GM23248 (cell line): ENCODE data around the gene HNRNPH1. TPM values are rescaled to one million over a fixed set of nuclear protein-coding genes. Genes with fewer than 3 reads are reported as not detected.
A peak's percentile ranks its signal among the peaks of the same experiment; 100 is the strongest.
"Not testable (repeated sequence)": the region's sequence is repeated elsewhere in the genome, so short reads cannot be mapped to it uniquely, and the experiment has no call there.

Experiments used
- DNase-seq: peaks from one replicate; pipeline ENCODE4 v3.0.0-alpha.2; 2015
- H2AFZ ChIP-seq: fragments of 200-600 bp; sonication (generic); 2 replicates; pipeline ENCODE4 v1.6.1; 2016; ENCODE audit warnings: antibody characterized with exemption
- H3F3A ChIP-seq: fragments of 200-600 bp; sonication (generic); 2 replicates; pipeline ENCODE4 v1.6.1; 2016; ENCODE audit warnings: mild to moderate bottlenecking, antibody characterized with exemption, mixed run types; ENCODE audit not compliant: insufficient read depth
- H3K27ac ChIP-seq: fragments of 200-600 bp; sonication (generic); 2 replicates; pipeline ENCODE4 v1.5.1; 2016; ENCODE audit warnings: mild to moderate bottlenecking
- H3K27me3 ChIP-seq: fragments of 200-600 bp; sonication (generic); replicated peaks from 2 replicates; pipeline ENCODE4 v1.6.1; 2016; ENCODE audit warnings: mild to moderate bottlenecking; ENCODE audit not compliant: insufficient read depth
- H3K36me3 ChIP-seq: fragments of 200-600 bp; sonication (generic); 2 replicates; pipeline ENCODE4 v1.6.1; 2016; ENCODE audit warnings: low read depth, mild to moderate bottlenecking
- H3K4me1 ChIP-seq: fragments of 200-600 bp; sonication (generic); 2 replicates; pipeline ENCODE4 v1.6.1; 2016; ENCODE audit warnings: mild to moderate bottlenecking; ENCODE audit not compliant: insufficient read depth
- H3K4me2 ChIP-seq: fragments of 200-600 bp; sonication (generic); one replicate; pipeline ENCODE4 v1.6.1; 2016; ENCODE audit warnings: mild to moderate bottlenecking; ENCODE audit not compliant: unreplicated experiment
- H3K4me3 ChIP-seq: fragments of 200-600 bp; sonication (generic); 2 replicates; pipeline ENCODE4 v1.5.1; 2016; ENCODE audit warnings: mild to moderate bottlenecking
- H3K79me2 ChIP-seq: fragments of 200-600 bp; sonication (generic); 2 replicates; pipeline ENCODE4 v1.6.1; 2016; ENCODE audit warnings: mild to moderate bottlenecking; ENCODE audit not compliant: insufficient read depth
- H3K9ac ChIP-seq: fragments of 200-600 bp; sonication (generic); 2 replicates; pipeline ENCODE4 v1.6.1; 2016; ENCODE audit warnings: mild to moderate bottlenecking
- H3K9me2 ChIP-seq: fragments of 200-600 bp; sonication (generic); 2 replicates; pipeline ENCODE4 v1.6.1; 2016; ENCODE audit warnings: mixed run types, mild to moderate bottlenecking, moderate library complexity; ENCODE audit not compliant: insufficient read depth
- H3K9me3 ChIP-seq: fragments of 200-600 bp; sonication (generic); one replicate; pipeline ENCODE4 v1.6.1; 2017; ENCODE audit warnings: low read depth
- H4K20me1 ChIP-seq: fragments of 200-600 bp; sonication (generic); 2 replicates; pipeline ENCODE4 v1.6.0; 2016; ENCODE audit not compliant: insufficient read depth
- EZH2 ChIP-seq: fragments of 200-600 bp; sonication (generic); IDR thresholded peaks from 2 replicates; pipeline ENCODE4 v1.6.1; 2018; ENCODE audit warnings: antibody characterized with exemption, mild to moderate bottlenecking; ENCODE audit not compliant: insufficient read depth, poor library complexity, severe bottlenecking
- EZH2phosphoT487 ChIP-seq: fragments of 200-600 bp; sonication (generic); IDR thresholded peaks from 2 replicates; pipeline ENCODE4 v1.6.1; 2018; ENCODE audit warnings: antibody characterized with exemption, moderate library complexity, mild to moderate bottlenecking, low read depth; ENCODE audit not compliant: insufficient read depth
- WGBS, 2 experiments: methylation state at CpG; one replicate each; pipeline ENCODE4 v1.1.6; 2015 to 2017; ENCODE audit warnings: low lambda C conversion rate in 2 of 2, low coverage in 1 of 2; ENCODE audit errors: missing lambda C conversion rate in 2 of 2; 5-methylcytosine and 5-hydroxymethylcytosine counted together
- in situ Hi-C: fragments of 300-500 bp; cut with MboI; formaldehyde crosslinking; loops from 2 replicates; pipeline ENCODE4 v1.15.0; 2020
- polyA plus RNA-seq: library from polyadenylated mRNA; unstranded; fragments of >200 nt; fragmentation: Nextera tagmentation; extraction: Ambion mirVana; gene quantifications from 2 replicates; pipeline ENCODE4 v1.2.1, GENCODE V29; 2016
- total RNA-seq: library from RNA; depleted of rRNA; stranded (reverse); fragments of >200 nt; shearing (Covaris generic); gene quantifications from 2 replicates; pipeline ENCODE4 v1.2.3, GENCODE V29; 2014

HNRNPH1 gene
- total and polyA plus RNA-seq, 2 experiments from 2014 or later: 163 to 220 TPM

DNA sequence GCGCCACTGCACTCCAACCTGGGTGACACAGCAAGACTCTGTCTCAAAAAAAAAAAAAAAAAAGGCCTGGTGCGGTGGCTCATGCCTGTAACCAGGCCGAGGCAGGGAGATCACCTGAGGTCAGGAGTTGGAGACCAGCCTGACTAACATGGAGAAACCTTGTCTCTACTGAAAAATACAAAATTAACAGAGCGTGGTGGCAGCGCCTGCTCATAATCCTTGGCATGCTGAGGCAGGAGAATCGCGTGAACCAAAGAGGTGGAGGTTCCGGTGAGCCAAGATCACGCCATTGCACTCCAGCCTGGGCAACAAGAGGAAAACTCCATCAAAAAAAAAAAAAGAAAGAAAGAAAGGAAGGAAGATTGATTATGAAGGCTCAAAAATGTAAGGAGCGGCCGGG lies 15.8 kb upstream of the HNRNPH1 start:
- H3K4me2 ChIP-seq, H3K27me3 ChIP-seq, in situ Hi-C loops, H3K9me3 ChIP-seq, H3K36me3 ChIP-seq, H4K20me1 ChIP-seq, H3K9me2 ChIP-seq, H3K4me1 ChIP-seq, H3K27ac ChIP-seq, H3K79me2 ChIP-seq, DNase-seq, H3K4me3 ChIP-seq, H3F3A ChIP-seq, H3K9ac ChIP-seq, H2AFZ ChIP-seq: not testable (repeated sequence)
- WGBS, 2 experiments: 81 to 90% methylated on average over 10 to 11 of the region's 11 CpGs

- H3K79me2 ChIP-seq, H3K9me3 ChIP-seq, H3K4me3 ChIP-seq, in situ Hi-C loops, H3K27me3 ChIP-seq, H4K20me1 ChIP-seq, H3K4me2 ChIP-seq, H3K36me3 ChIP-seq, H3K27ac ChIP-seq, H3K4me1 ChIP-seq, H3F3A ChIP-seq, DNase-seq, H3K9me2 ChIP-seq, H3K9ac ChIP-seq: not testable (repeated sequence)
- WGBS, 2 experiments: 4 to 8% methylated on average over 8 to 9 of the region's 49 CpGs
- H2AFZ ChIP-seq: 0 out of 2 replicates have a peak overlapping the region, but pooled peaks have one; percentile 65
Measured at GRCh38 chr5:179634370-179635172, 11.1 kb upstream of the HNRNPH1 start.

DNA sequence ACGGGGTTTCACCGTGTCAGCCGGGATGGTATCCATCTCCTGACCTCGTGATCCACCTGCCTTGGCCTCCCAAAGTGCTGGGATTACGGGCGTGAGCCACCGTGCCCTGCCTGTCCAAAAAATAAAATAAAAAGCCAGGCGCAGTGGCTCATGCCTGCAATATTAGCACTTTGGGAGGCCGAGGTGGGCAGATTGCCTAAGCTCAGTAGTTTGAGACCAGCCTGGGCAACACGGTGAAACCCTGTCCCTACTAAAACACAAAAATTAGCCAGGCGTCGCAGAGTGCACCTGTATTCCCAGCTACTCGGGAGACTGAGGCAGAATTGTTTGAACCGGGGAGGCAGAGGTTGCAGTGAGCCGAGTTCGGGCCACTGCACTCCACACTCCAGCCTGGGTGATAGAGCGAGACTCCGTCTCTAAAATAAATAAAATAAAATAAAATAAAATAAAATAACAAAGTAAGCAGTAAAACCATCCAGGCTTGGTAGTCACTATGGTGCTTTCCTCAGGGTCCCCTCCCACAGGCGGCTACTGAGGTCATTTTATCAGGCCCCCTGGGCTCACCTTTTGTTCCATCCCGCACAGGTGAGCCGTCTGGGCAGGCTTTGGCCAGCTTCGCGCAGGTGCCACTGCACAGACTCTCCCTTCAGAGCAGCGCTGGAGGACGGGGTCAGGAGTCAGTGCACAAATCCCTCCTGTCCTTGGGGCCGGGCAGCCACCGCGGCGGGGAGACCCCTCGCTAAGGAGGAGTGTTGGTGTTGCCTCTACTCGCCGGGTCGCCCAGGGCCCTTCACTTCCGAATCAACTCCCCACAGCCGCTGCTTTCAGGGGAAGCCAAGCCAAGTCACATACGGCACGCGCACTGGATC lies 10.3 kb upstream of the HNRNPH1 start:
- H3K79me2 ChIP-seq, H3K4me1 ChIP-seq, H3F3A ChIP-seq, H3K27ac ChIP-seq, H3K9me3 ChIP-seq, H3K36me3 ChIP-seq, DNase-seq, H2AFZ ChIP-seq, H3K27me3 ChIP-seq, H3K9me2 ChIP-seq, in situ Hi-C loops, H4K20me1 ChIP-seq: not testable (repeated sequence)
- WGBS, 2 experiments: 70% methylated on average over 18 to 21 of the region's 38 CpGs
- peak overlapping the region; percentile 61 for H3K4me3 ChIP-seq
- peak overlapping the region; percentile 61 for H3K4me2 ChIP-seq
- peak overlapping the region; percentile 51; the same call in 1 of the 2 replicates for H3K9ac ChIP-seq

DNA sequence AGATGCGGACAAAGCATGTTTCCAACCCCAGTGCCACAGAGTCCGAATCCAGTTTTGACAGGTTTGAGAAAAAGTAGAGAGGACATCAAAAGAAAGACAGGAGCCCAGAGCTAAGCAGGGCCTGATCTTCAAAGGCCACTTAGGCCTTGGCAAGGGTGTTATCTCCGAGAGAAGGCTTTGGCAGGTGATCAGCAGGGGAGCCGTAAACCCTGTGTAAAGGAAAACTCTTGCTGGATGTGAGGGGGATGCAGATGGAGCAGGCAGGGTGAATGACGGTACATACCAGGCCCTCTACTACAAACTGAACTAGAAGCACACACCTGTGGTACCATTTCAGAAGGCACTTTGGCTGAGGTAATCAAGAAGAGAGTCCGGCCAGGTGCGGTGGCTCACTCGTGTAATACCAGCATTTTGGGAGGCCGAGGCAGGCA lies 1.4 kb upstream of the HNRNPH1 start:
- H3K4me1 ChIP-seq: peaks cover 27% of the 10 kb centered on the region
- peak overlapping the region; percentile 94 for H3K27ac ChIP-seq
- peaks cover 27% of the 10 kb centered on the region for H3K36me3 ChIP-seq
- peak overlapping the region; percentile 87 for H2AFZ ChIP-seq
- no peaks in the 10 kb centered on the region for H3K9me3 ChIP-seq
- H3K4me2 ChIP-seq: peak overlapping the region; percentile 82
- peak overlapping the region; percentile 72; the same call in 1 of the 2 replicates for H3K4me3 ChIP-seq
- H3K9me2 ChIP-seq: no peaks in the 10 kb centered on the region
- WGBS, 2 experiments: 93% methylated on average over 9 of the region's 9 CpGs
- H3K79me2 ChIP-seq: peaks cover 35% of the 10 kb centered on the region
- DNase-seq: no peak
- TF ChIP-seq EZH2: no peak
- TF ChIP-seq EZH2phosphoT487: no peak
- peaks cover 31% of the 10 kb centered on the region for H3F3A ChIP-seq
- in situ Hi-C loops: no loop called here
- peaks cover 27% of the 10 kb centered on the region for H4K20me1 ChIP-seq
- no peaks in the 10 kb centered on the region for H3K27me3 ChIP-seq
- H3K9ac ChIP-seq: peak overlapping the region; percentile 100
